Retina (tissue), 1 donor: Measurements from ENCODE around the gene RGS7.

Source experiments
- DNase-seq: peaks from one replicate; pipeline ENCODE4 v3.0.0-alpha.2; 2016

The RGS7 gene

GRCh38 chr1:241356519-241357365, at the start of gene RGS7:
TSS of gene RGS7 (minus strand) at chr1:241357205.
- peak; percentile 91 for DNase-seq

- no peak for DNase-seq
These were observed 49.4 kb upstream of the RGS7 start for GRCh38 chr1:241406421-241406820.

- DNase-seq = no peak
These were observed 44.2 kb upstream of the RGS7 start for GRCh38 chr1:241401156-241401555.

GRCh38 chr1:241396747-241397681, 40.0 kb upstream of the RGS7 start:
- no peak for DNase-seq

- DNase-seq = no peak
These were observed 35.1 kb upstream of the RGS7 start for GRCh38 chr1:241391926-241392710.

- no peak for DNase-seq
These were observed 33.5 kb upstream of the RGS7 start for GRCh38 chr1:241390526-241390925.

- no peak for DNase-seq
These were observed 32.4 kb upstream of the RGS7 start for GRCh38 chr1:241389400-241389799.

GRCh38 chr1:241387216-241387615, 30.2 kb upstream of the RGS7 start:
- DNase-seq = no peak

- no peak for DNase-seq
These were observed 19.7 kb upstream of the RGS7 start for GRCh38 chr1:241376701-241377100.

GRCh38 chr1:241375886-241376285, 18.9 kb upstream of the RGS7 start:
- DNase-seq = no peak

GRCh38 chr1:241366196-241366595, 9.2 kb upstream of the RGS7 start:
- no peak for DNase-seq

- no peak for DNase-seq
These were observed 5.3 kb upstream of the RGS7 start for GRCh38 chr1:241362350-241362749.

GRCh38 chr1:241357366-241358340, 648 bp upstream of the RGS7 start:
- peak; percentile 38 for DNase-seq

GRCh38 chr1:241356187-241356518, 852 bp downstream of the RGS7 start:
- no peak for DNase-seq

- DNase-seq = peak; percentile 22
These were observed 1.5 kb downstream of the RGS7 start for GRCh38 chr1:241355311-241356010.

- DNase-seq = no peak
These were observed 4.6 kb downstream of the RGS7 start for GRCh38 chr1:241352401-241352800.

GRCh38 chr1:241351841-241352240, 5.2 kb downstream of the RGS7 start:
- DNase-seq = no peak

- no peak for DNase-seq
These were observed 13.0 kb downstream of the RGS7 start for GRCh38 chr1:241343956-241344355.

GRCh38 chr1:241336335-241336734, 20.7 kb downstream of the RGS7 start:
- no peak for DNase-seq

- DNase-seq = no peak
These were observed 24.0 kb downstream of the RGS7 start for GRCh38 chr1:241332987-241333386.

- DNase-seq = no peak
These were observed 25.0 kb downstream of the RGS7 start for GRCh38 chr1:241332037-241332409.
